ENCODE data around the gene TSPEAR.

TSPEAR gene

GRCh38 chr21:44749759-44750674 is 38.6 kb upstream of the TSPEAR start:
- peaks cover 10% of the 10 kb centered on the region for H3K27me3 Mint-ChIP-seq
- H3K4me1 Mint-ChIP-seq (ENCODE audit: low read depth), result no peaks in the 10 kb centered on the region
- H3K9me3 Mint-ChIP-seq, result no peaks in the 10 kb centered on the region
- H3K36me3 Mint-ChIP-seq (ENCODE audit: low read depth), result no peaks in the 10 kb centered on the region
- H3K27ac Mint-ChIP-seq, result no peak overlapping the region
- no peak overlapping the region for H3K4me3 Mint-ChIP-seq

DNA sequence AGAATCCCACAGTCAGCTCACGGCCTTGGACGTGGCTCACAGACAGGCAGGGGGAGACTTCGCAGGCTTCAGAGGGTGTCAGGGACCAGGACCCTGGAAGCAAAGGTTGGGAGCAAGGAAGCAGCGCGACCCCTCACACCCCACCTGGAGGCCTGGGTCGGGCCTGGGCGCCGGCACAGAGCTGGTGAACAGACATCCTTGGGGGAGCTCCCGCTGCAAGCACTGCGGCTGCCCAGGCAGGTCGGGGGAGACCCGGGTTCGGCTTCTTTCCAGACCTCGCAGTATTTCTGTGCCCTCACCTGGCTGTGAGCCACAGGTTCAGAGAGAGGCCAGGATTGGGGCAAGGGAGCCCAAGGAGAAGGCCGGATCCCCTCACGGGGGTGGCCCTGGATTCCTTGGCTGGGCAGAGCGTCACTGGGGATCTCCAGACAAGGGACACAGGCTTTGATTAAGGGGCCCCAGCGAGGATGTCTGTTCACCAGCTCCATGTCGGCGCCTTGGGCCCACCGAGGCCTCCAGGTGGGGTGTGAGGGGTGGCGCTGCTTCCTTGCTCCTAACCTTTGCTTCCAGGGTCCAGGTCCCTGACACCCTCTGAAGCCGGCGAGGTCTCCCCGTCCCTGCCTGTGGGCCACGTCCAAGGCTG is 37.9 kb upstream of the TSPEAR start:
- Mint-ChIP-seq H3K4me1 (ENCODE audit: low read depth) (no peaks in the 10 kb centered on the region), H3K4me3 (no peak overlapping the region), H3K27me3 (peaks cover 10% of the 10 kb centered on the region), H3K36me3 (ENCODE audit: low read depth) (no peaks in the 10 kb centered on the region), H3K27ac (no peak overlapping the region), H3K9me3 (no peaks in the 10 kb centered on the region)

DNA sequence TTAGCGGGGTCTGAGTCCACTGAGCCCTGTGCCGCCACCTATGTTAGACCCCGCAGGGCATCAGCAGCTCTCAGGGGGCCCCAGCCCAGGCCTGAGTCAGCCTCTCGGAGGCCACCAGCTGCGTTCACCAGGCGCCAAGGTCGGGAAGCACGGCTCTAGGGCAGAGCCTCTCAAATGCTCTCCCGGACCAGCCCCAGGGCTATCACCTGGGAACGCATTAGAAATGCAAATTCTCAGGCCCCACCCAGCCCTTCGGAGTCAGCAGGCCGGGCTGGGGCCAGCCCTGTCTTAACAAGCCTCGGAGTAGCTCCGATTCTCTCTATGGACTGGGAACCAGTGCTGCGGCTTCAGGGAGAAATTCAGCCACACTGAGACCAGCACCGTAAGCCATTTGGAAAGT is 37.2 kb upstream of the TSPEAR start:
- Mint-ChIP-seq H3K4me3 (no peak overlapping the region), H3K9me3 (no peaks in the 10 kb centered on the region), H3K27me3 (peaks cover 10% of the 10 kb centered on the region), H3K4me1 (ENCODE audit: low read depth) (no peaks in the 10 kb centered on the region), H3K27ac (no peak overlapping the region), H3K36me3 (ENCODE audit: low read depth) (no peaks in the 10 kb centered on the region)

GRCh38 chr21:44742418-44743153 is 31.2 kb upstream of the TSPEAR start:
- Mint-ChIP-seq H3K4me3 (no peak overlapping the region), H3K36me3 (ENCODE audit: low read depth) (no peaks in the 10 kb centered on the region), H3K4me1 (ENCODE audit: low read depth) (no peaks in the 10 kb centered on the region), H3K27ac (no peak overlapping the region), H3K27me3 (no peaks in the 10 kb centered on the region), H3K9me3 (no peaks in the 10 kb centered on the region)

DNA sequence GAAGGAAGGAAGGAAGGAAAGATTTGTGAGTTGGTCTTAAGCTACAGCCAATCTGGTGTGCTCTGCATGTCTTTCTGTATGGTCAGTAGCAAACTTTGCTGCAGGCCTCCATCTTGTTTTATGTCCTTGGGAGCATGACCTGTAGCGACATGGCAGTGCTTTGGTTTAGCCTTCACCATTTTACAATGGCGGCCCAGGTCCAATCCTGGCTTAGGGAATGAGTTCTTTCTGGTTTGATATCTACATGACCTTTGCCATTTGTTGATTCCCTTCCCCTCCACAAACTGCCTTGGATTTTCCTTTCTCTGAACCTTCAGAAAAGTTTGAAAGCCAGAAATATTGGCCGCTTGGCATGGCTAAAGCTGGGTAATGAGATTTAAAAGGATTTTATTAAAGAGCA is 30.5 kb upstream of the TSPEAR start:
- H3K4me1 Mint-ChIP-seq (ENCODE audit: low read depth), result no peaks in the 10 kb centered on the region
- no peak overlapping the region for H3K4me3 Mint-ChIP-seq
- H3K9me3 Mint-ChIP-seq, result no peaks in the 10 kb centered on the region
- H3K36me3 Mint-ChIP-seq (ENCODE audit: low read depth), result no peaks in the 10 kb centered on the region
- no peak overlapping the region for H3K27ac Mint-ChIP-seq
- H3K27me3 Mint-ChIP-seq, result no peaks in the 10 kb centered on the region

- Mint-ChIP-seq H3K27ac (no peak overlapping the region), H3K36me3 (ENCODE audit: low read depth) (no peaks in the 10 kb centered on the region), H3K27me3 (no peaks in the 10 kb centered on the region), H3K4me1 (ENCODE audit: low read depth) (no peaks in the 10 kb centered on the region), H3K9me3 (no peaks in the 10 kb centered on the region), H3K4me3 (no peak overlapping the region)
Observed at GRCh38 chr21:44740742-44741141, 29.4 kb upstream of the TSPEAR start.

GRCh38 chr21:44739316-44739715 is 27.9 kb upstream of the TSPEAR start:
- Mint-ChIP-seq H3K27ac (no peak overlapping the region), H3K4me1 (ENCODE audit: low read depth) (no peaks in the 10 kb centered on the region), H3K36me3 (ENCODE audit: low read depth) (no peaks in the 10 kb centered on the region), H3K4me3 (no peak overlapping the region), H3K27me3 (no peaks in the 10 kb centered on the region), H3K9me3 (no peaks in the 10 kb centered on the region)

GRCh38 chr21:44738621-44739020 is 27.2 kb upstream of the TSPEAR start:
- H3K9me3 Mint-ChIP-seq, result no peaks in the 10 kb centered on the region
- H3K27ac Mint-ChIP-seq, result no peak overlapping the region
- no peaks in the 10 kb centered on the region for H3K4me1 Mint-ChIP-seq (ENCODE audit: low read depth)
- H3K36me3 Mint-ChIP-seq (ENCODE audit: low read depth), result no peaks in the 10 kb centered on the region
- H3K4me3 Mint-ChIP-seq, result no peak overlapping the region
- H3K27me3 Mint-ChIP-seq, result no peaks in the 10 kb centered on the region

DNA sequence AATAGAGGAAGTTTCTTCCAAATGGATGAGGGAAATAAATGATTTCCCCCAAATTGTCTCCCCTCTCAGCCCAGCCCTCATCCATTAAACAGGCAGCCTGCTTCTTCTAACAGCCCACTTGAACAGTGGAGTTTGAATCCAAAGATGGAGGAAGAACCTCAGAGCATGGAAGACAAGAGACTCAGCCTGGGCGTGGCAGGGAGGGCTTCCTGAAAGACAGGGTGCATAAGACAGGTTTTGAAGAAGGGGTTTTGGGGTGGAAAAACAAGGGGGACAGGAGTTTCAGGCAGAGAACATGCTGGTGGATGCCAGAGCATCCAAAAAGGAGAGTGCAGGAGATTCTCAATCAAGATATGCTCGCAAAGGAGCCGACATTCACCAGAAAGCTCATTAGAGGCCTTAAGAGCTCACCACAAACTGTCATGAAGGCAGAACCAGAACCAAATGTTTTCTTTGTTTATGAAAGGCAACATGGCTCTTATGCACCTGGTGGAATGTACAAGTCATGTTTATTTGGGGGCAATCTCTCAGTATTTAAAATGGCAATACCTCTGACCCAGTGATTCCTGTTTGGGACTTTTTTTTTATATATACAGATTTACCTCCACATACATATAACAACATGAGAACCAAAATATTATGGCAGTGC is 26.5 kb upstream of the TSPEAR start:
- Mint-ChIP-seq H3K27me3 (no peaks in the 10 kb centered on the region), H3K4me1 (ENCODE audit: low read depth) (no peaks in the 10 kb centered on the region), H3K9me3 (no peaks in the 10 kb centered on the region), H3K27ac (no peak overlapping the region), H3K4me3 (no peak overlapping the region), H3K36me3 (ENCODE audit: low read depth) (no peaks in the 10 kb centered on the region)

DNA sequence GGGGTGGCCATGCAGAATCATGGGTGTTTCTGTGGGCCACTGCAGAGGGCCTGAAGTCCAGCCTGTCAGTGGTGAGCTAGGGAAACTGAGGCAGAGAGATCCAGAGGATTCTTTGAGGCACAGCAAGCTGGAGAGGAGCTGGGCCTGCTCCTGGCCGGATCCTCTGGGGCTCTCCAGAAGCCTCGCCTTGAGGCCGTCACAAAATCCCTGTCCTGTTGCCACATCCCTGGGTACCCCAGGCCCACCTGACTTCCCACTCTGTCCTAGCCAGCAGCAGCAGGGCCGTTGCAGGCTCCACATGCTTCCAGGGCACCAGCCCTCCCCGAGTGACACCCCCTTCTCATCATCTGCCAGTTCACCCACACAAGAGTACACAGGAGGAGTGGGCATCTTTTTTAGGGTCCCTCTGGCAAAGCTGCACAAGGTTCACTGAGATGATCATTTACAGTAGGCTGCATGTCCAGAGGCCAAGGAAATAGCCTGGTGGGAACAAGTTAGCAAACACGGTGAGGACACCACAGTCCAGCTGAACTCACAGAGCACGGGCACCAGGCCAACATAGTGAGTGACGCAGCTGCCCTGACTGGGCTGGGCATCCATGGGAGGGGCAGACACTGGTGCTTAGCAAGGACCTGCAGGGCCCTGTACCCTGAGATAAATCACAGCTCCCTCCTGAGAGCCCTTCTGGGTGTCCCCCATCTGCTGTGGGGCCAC is 25.1 kb upstream of the TSPEAR start:
- H3K4me3 Mint-ChIP-seq, result no peak overlapping the region
- no peaks in the 10 kb centered on the region for H3K4me1 Mint-ChIP-seq (ENCODE audit: low read depth)
- H3K27me3 Mint-ChIP-seq, result no peaks in the 10 kb centered on the region
- H3K27ac Mint-ChIP-seq, result no peak overlapping the region
- H3K36me3 Mint-ChIP-seq (ENCODE audit: low read depth), result no peaks in the 10 kb centered on the region
- H3K9me3 Mint-ChIP-seq, result no peaks in the 10 kb centered on the region

DNA sequence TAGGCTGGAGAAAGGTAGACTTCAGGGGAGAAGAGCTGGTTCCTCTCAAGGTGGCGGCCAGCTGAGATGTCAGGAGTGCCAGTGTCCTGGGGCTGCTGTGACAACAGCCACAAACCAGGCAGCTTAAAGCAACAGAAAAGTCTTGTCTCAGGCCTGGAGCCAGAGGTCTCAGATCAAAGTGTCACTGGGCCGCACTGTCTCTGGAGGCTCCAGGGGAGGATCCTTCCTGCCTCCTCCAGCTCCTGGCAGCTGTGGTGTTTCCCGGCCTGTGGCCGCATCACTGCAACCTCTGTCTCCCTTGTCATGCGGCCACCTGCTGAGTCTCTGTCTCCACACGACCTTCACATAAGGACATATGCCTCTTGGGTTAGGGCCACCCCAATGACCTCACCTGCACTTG is 24.4 kb upstream of the TSPEAR start:
- no peak overlapping the region for H3K27ac Mint-ChIP-seq
- no peaks in the 10 kb centered on the region for H3K36me3 Mint-ChIP-seq (ENCODE audit: low read depth)

DNA sequence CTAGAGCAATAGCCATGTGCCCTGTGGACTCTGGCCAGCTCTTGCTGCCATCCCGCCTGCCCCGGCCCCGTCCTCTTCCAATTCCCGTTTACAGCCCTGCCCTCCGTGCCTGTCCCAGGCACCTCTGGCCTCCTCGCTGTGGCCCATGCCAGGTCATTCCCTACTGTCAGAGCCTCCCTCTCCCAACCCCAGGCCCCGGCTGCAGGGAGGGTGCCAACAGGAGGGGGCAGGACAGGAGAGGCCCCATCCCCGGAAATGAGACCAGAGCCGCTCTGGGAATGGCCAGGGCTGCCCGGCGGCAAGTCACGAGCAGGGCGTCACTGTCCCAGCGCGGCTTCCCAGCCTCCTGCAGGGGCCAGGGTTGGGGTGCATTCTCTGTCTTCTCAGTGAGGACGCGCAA is 23.5 kb upstream of the TSPEAR start:
- Mint-ChIP-seq H3K27me3 (no peaks in the 10 kb centered on the region), H3K9me3 (no peaks in the 10 kb centered on the region), H3K4me3 (no peak overlapping the region), H3K36me3 (ENCODE audit: low read depth) (no peaks in the 10 kb centered on the region), H3K4me1 (ENCODE audit: low read depth) (no peaks in the 10 kb centered on the region), H3K27ac (no peak overlapping the region)

More for the DNA sequence above, 24.4 kb upstream of the TSPEAR start:
- Mint-ChIP-seq H3K9me3 (no peaks in the 10 kb centered on the region), H3K4me3 (no peak overlapping the region), H3K27me3 (no peaks in the 10 kb centered on the region), H3K4me1 (ENCODE audit: low read depth) (no peaks in the 10 kb centered on the region)

DNA sequence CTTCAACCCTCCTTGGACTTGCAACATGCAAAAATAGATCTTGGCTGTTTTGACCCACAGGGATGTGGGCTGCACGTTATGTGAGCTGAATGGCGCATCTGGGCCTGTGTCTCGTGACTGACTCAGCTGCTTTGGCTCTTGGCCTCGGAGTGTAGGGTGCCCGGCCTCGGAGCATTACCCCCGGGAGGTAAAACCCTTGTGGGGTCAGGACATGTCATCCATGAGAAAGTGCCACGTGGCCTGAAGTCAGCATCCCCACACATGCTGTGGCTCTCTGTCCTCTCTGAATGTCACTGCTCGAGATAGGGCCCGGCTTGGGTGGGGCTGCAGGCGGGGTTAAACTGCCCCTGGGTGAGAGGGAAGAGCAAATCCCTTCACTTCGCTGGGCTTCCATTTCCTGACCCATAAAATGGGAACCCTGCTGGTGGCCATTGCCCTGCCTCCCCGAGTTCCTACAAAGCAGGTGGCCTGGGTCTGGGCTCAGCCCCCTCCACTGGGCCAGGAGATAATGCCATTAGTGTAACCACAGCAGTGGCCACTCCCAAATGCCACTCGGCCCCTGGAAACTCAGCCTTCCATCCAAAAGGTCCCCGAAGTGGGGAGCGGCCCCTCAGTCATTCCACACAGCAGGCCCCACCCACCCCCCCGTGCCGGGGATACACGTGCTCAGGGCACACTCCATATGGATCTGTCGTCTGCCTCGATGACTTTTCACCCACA is 22.8 kb upstream of the TSPEAR start:
- Mint-ChIP-seq H3K4me1 (ENCODE audit: low read depth) (no peaks in the 10 kb centered on the region), H3K27me3 (no peaks in the 10 kb centered on the region), H3K36me3 (ENCODE audit: low read depth) (no peaks in the 10 kb centered on the region), H3K9me3 (no peaks in the 10 kb centered on the region), H3K27ac (no peak overlapping the region), H3K4me3 (no peak overlapping the region)

DNA sequence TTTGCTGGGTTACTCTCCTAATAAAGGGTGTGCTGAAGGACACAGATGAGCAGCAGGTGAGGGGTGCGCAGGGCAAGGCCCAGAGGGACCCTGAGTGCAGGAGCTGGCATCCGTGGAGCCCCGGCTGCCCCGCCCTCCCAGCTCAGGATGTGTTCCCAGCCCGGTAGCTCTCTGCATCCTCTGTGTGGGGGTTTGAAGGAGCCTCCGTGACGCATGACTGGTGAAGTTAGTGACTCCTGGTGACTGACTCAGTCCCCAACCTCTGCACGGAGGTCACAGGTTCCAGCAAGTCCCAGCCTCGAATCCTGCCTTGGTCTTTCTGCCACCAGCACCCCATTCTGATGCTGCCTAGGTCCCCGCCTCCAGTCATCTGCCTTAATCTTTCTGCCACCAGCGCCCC is 21.6 kb upstream of the TSPEAR start:
- H3K9me3 Mint-ChIP-seq, result no peaks in the 10 kb centered on the region
- no peak overlapping the region for H3K27ac Mint-ChIP-seq
- H3K36me3 Mint-ChIP-seq (ENCODE audit: low read depth), result no peaks in the 10 kb centered on the region
- H3K27me3 Mint-ChIP-seq, result peaks cover 2% of the 10 kb centered on the region
- no peaks in the 10 kb centered on the region for H3K4me1 Mint-ChIP-seq (ENCODE audit: low read depth)
- no peak overlapping the region for H3K4me3 Mint-ChIP-seq

All from stimulated activated naive CD8-positive, alpha-beta T cell treated with anti-CD3 and anti-CD28 coated beads, Interleukin-15, Interleukin-2, amounts not matched to agents 100 ng/mL and 50 ng/mL, for 24 hours (primary cell).